OCI-LY1 (cell line): ENCODE results near the gene KCNJ12.
"Not testable (repeated sequence)": the region's sequence is repeated elsewhere in the genome, so short reads cannot be mapped to it uniquely, and the experiment has no call there.

ENCODE experiments used
- CTCF ChIP-seq: fragments of 200-600 bp; sonication (generic), shearing (Covaris generic); IDR thresholded peaks from 2 replicates; pipeline ENCODE4 v1.5.1; 2017; ENCODE audit warnings: mild to moderate bottlenecking, antibody characterized with exemption, low read length, moderate library complexity, mixed read lengths
- EZH2 ChIP-seq: fragments of 200-600 bp; sonication (generic), shearing (Covaris generic); IDR thresholded peaks from 2 replicates; pipeline ENCODE4 v1.8.0; 2017; ENCODE audit warnings: borderline replicate concordance, mixed run types, mild to moderate bottlenecking, antibody characterized with exemption, low read length, moderate library complexity, mixed read lengths

DNA sequence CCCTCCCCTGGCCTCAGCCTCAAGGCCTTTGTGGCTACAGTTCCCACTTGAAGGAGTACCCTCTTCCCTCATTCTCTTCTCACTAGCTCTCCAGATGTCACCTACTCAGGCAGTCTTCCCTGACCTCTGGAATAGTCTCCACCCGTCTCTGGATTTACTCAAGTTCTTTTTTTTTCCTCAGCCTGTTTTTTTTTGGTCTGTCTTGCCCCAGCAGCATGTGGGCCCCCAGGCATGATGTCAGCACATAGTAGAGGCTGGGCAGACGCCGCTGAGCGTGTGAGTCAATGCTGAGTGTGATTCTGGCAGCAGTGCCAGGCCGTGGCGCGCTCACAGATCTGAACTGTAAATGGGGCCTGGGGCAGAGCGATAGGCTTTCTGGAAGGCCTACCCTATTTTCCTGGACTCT, 26.0 kb downstream of the KCNJ12 start:
- TF ChIP-seq CTCF, EZH2: not testable (repeated sequence)
